KBM-7 (cell line): Measurements from ENCODE around the gene MYL10.

Experiments
- DNase-seq: peaks from one replicate; pipeline ENCODE4 v3.0.0-alpha.2; 2015
- in situ Hi-C: fragments of 300-500 bp; cut with MboI; formaldehyde crosslinking; loops from 2 replicates; pipeline ENCODE4 v1.14.3; 2020; ENCODE audit warnings: low sequenced_read_pairs, low pct_unique_long_range_greater_than_20kb, mixed read lengths

MYL10 gene

GRCh38 chr7:101602484-101603241, 26.4 kb downstream of the MYL10 start:
- DNase-seq = peak; percentile 80
- in situ Hi-C loops = no loop called here

- no peak for DNase-seq
- in situ Hi-C loops = no loop called here
These were observed 27.0 kb downstream of the MYL10 start for GRCh38 chr7:101602082-101602481.

GRCh38 chr7:101599787-101600186, 29.3 kb downstream of the MYL10 start:
- in situ Hi-C loops = no loop called here
- no peak for DNase-seq

GRCh38 chr7:101598986-101599771, 29.9 kb downstream of the MYL10 start:
- DNase-seq = no peak
- in situ Hi-C loops = no loop called here

- DNase-seq = no peak
- in situ Hi-C loops = no loop called here
These were observed 30.6 kb downstream of the MYL10 start for GRCh38 chr7:101598422-101598985.

- no peak for DNase-seq
- in situ Hi-C loops = no loop called here
These were observed 31.2 kb downstream of the MYL10 start for GRCh38 chr7:101597941-101598340.

- in situ Hi-C loops = no loop called here
- DNase-seq = no peak
These were observed 32.2 kb downstream of the MYL10 start for GRCh38 chr7:101596898-101597297.

GRCh38 chr7:101595766-101596537, 33.1 kb downstream of the MYL10 start:
- no peak for DNase-seq
- in situ Hi-C loops = no loop called here

GRCh38 chr7:101595246-101595645, 33.9 kb downstream of the MYL10 start:
- no peak for DNase-seq
- in situ Hi-C loops = no loop called here

GRCh38 chr7:101594790-101595189, 34.3 kb downstream of the MYL10 start:
- no peak for DNase-seq
- in situ Hi-C loops = no loop called here

GRCh38 chr7:101593556-101593955, 35.5 kb downstream of the MYL10 start:
- no peak for DNase-seq
- in situ Hi-C loops = no loop called here

- DNase-seq = no peak
- in situ Hi-C loops = no loop called here
These were observed 37.6 kb downstream of the MYL10 start for GRCh38 chr7:101591504-101591903.

GRCh38 chr7:101590663-101591435, 38.2 kb downstream of the MYL10 start:
- in situ Hi-C loops = no loop called here
- no peak for DNase-seq

- in situ Hi-C loops = no loop called here
These were observed 39.0 kb downstream of the MYL10 start for GRCh38 chr7:101589976-101590662.

GRCh38 chr7:101589052-101589451, 40.0 kb downstream of the MYL10 start:
- DNase-seq = no peak
- in situ Hi-C loops = no loop called here

More at GRCh38 chr7:101589976-101590662, 39.0 kb downstream of the MYL10 start:
- DNase-seq = no peak

- no peak for DNase-seq
- in situ Hi-C loops = no loop called here
These were observed 40.8 kb downstream of the MYL10 start for GRCh38 chr7:101588131-101588935.

GRCh38 chr7:101586906-101587677, 42.0 kb downstream of the MYL10 start:
- DNase-seq = no peak
- in situ Hi-C loops = no loop called here
